H9 (cell line): Measurements from ENCODE around the gene MYLK3. TPM values are rescaled to one million over a fixed set of nuclear protein-coding genes. Genes with fewer than 3 reads are reported as not detected.

Source experiments
- DNase-seq: peaks from one replicate; pipeline ENCODE4 v3.0.0-alpha.2; 2017
- H2AFZ ChIP-seq: one replicate; pipeline ENCODE4 v1.6.1; 2013; ENCODE audit warnings: mild to moderate bottlenecking, low read length, control low read depth, moderate library complexity
- H2AK5ac ChIP-seq: 2 replicates; pipeline ENCODE4 v1.6.1; 2013; ENCODE audit warnings: low read length, control low read depth, mixed read lengths; ENCODE audit not compliant: insufficient read length
- H2BK120ac ChIP-seq: one replicate; pipeline ENCODE4 v1.6.1; 2013; ENCODE audit warnings: low read depth, mild to moderate bottlenecking, low read length, control low read depth, inconsistent platforms; ENCODE audit not compliant: poor library complexity, severe bottlenecking
- H2BK12ac ChIP-seq: 2 replicates; pipeline ENCODE4 v1.6.1; 2013; ENCODE audit warnings: low read length, control low read depth, mixed read lengths, low read depth; ENCODE audit not compliant: insufficient read length
- H2BK15ac ChIP-seq: 2 replicates; pipeline ENCODE4 v1.6.1; 2013; ENCODE audit warnings: low read depth, low read length, control low read depth
- H2BK20ac ChIP-seq: one replicate; pipeline ENCODE4 v1.6.1; 2013; ENCODE audit warnings: low read depth, mild to moderate bottlenecking, low read length, control low read depth, inconsistent platforms; ENCODE audit not compliant: poor library complexity, severe bottlenecking
- H2BK5ac ChIP-seq: 2 replicates; pipeline ENCODE4 v1.6.1; 2013; ENCODE audit warnings: low read length, control low read depth, mixed read lengths; ENCODE audit not compliant: insufficient read length
- H3K14ac ChIP-seq: 2 replicates; pipeline ENCODE4 v1.6.1; 2013; ENCODE audit warnings: low read length, control low read depth; ENCODE audit not compliant: insufficient read depth
- H3K18ac ChIP-seq: 2 replicates; pipeline ENCODE4 v1.6.1; 2013; ENCODE audit warnings: low read depth, mild to moderate bottlenecking, mixed read lengths, low read length, control low read depth; ENCODE audit not compliant: insufficient read length
- H3K23ac ChIP-seq: 2 replicates; pipeline ENCODE4 v1.6.1; 2013; ENCODE audit warnings: low read length, control low read depth, mixed read lengths, low read depth; ENCODE audit not compliant: insufficient read length
- H3K23me2 ChIP-seq: 2 replicates; pipeline ENCODE4 v1.6.1; 2013; ENCODE audit warnings: low read depth, mild to moderate bottlenecking, mixed read lengths, low read length, control low read depth; ENCODE audit not compliant: insufficient read length, poor library complexity, severe bottlenecking
- H3K27ac ChIP-seq: 2 replicates; pipeline ENCODE4 v1.5.1; 2013; ENCODE audit warnings: low read length, control low read depth, mixed read lengths, low read depth; ENCODE audit not compliant: insufficient read length
- H3K27me3 ChIP-seq: 2 replicates; pipeline ENCODE4 v1.6.1; 2013; ENCODE audit warnings: low read length, control low read depth, inconsistent platforms; ENCODE audit not compliant: insufficient read depth
- H3K4ac ChIP-seq: 2 replicates; pipeline ENCODE4 v1.6.1; 2013; ENCODE audit warnings: low read depth, mild to moderate bottlenecking, control low read depth, inconsistent platforms, low read length, moderate library complexity
- H3K4me1 ChIP-seq: 2 replicates; pipeline ENCODE4 v1.6.1; 2013; ENCODE audit warnings: low read length, control low read depth, inconsistent platforms; ENCODE audit not compliant: insufficient read depth
- H3K4me2 ChIP-seq: 2 replicates; pipeline ENCODE4 v1.6.1; 2013; ENCODE audit warnings: low read length, control low read depth, mixed read lengths; ENCODE audit not compliant: insufficient read length, insufficient read depth
- H3K56ac ChIP-seq: 2 replicates; pipeline ENCODE4 v1.6.1; 2013; ENCODE audit warnings: low read depth, mild to moderate bottlenecking, mixed read lengths, low read length, control low read depth; ENCODE audit not compliant: insufficient read length
- H3K79me1 ChIP-seq: 2 replicates; pipeline ENCODE4 v1.6.1; 2013; ENCODE audit warnings: low read depth, mild to moderate bottlenecking, moderate library complexity, low read length, control low read depth, inconsistent platforms; ENCODE audit not compliant: insufficient read depth, poor library complexity, severe bottlenecking
- H3K79me2 ChIP-seq: 2 replicates; pipeline ENCODE4 v1.6.1; 2013; ENCODE audit warnings: low read length, control low read depth, inconsistent platforms; ENCODE audit not compliant: insufficient read depth
- H3K9ac ChIP-seq: 2 replicates; pipeline ENCODE4 v1.6.1; 2013; ENCODE audit warnings: low read length, control low read depth, mixed read lengths; ENCODE audit not compliant: insufficient read length; ENCODE audit errors: extremely low read depth
- H3K9me3 ChIP-seq: one replicate; pipeline ENCODE4 v1.6.1; 2013; ENCODE audit warnings: low read depth, low read length, inconsistent platforms; ENCODE audit not compliant: control insufficient read depth
- H3T11ph ChIP-seq: one replicate; pipeline ENCODE4 v1.6.1; 2013; ENCODE audit warnings: mild to moderate bottlenecking, low read length, control low read depth, inconsistent platforms
- H4K20me1 ChIP-seq: one replicate; pipeline ENCODE4 v1.6.1; 2013; ENCODE audit not compliant: control insufficient read depth, insufficient read length, insufficient read depth
- H4K5ac ChIP-seq: 2 replicates; pipeline ENCODE4 v1.6.1; 2013; ENCODE audit warnings: low read depth, mild to moderate bottlenecking, mixed read lengths, low read length, control low read depth; ENCODE audit not compliant: insufficient read length
- H4K8ac ChIP-seq: replicated peaks from 2 replicates; pipeline ENCODE4 v1.6.1; 2013; ENCODE audit warnings: low read length, control low read depth, mixed read lengths, low read depth; ENCODE audit not compliant: insufficient read length
- H4K91ac ChIP-seq: 2 replicates; pipeline ENCODE4 v1.6.1; 2013; ENCODE audit warnings: low read depth, mild to moderate bottlenecking, moderate library complexity, mixed read lengths, low read length, control low read depth; ENCODE audit not compliant: insufficient read length
- H3K27ac Mint-ChIP-seq, 3 experiments: 2 replicates in 2 of 3; 3 replicates in 1 of 3; pipeline ENCODE4 v1.8.0; 2020 to 2021; ENCODE audit warnings: mixed read lengths in 3 of 3, mild to moderate bottlenecking in 1 of 3, moderate library complexity in 1 of 3
- H3K27me3 Mint-ChIP-seq: 2 replicates; pipeline ENCODE4 v1.8.0; 2021; ENCODE audit warnings: low read depth, mild to moderate bottlenecking, moderate library complexity, mixed read lengths
- H3K36me3 Mint-ChIP-seq, 3 experiments: 2 replicates in 2 of 3; 3 replicates in 1 of 3; pipeline ENCODE4 v1.8.0; 2020 to 2021; ENCODE audit warnings: low read depth in 3 of 3, mixed read lengths in 3 of 3; ENCODE audit not compliant: insufficient read depth in 1 of 3
- H3K4me1 Mint-ChIP-seq, 2 experiments: 2 replicates each; pipeline ENCODE4 v1.8.0; 2020; ENCODE audit warnings: mixed read lengths in 2 of 2
- H3K4me3 Mint-ChIP-seq, 2 experiments: 2 replicates in 1 of 2; 3 replicates in 1 of 2; pipeline ENCODE4 v1.8.0; 2020 to 2021; ENCODE audit warnings: mild to moderate bottlenecking in 2 of 2, mixed read lengths in 2 of 2, moderate library complexity in 1 of 2
- H3K9me3 Mint-ChIP-seq, 2 experiments: 2 replicates in 1 of 2; 3 replicates in 1 of 2; pipeline ENCODE4 v1.8.0; 2020; ENCODE audit warnings: mild to moderate bottlenecking in 2 of 2, mixed read lengths in 2 of 2, moderate library complexity in 1 of 2
- WGBS: extraction: QIAGEN DNeasy Blood & Tissue Kit; methylation state at CpG from one replicate; pipeline ENCODE4 v1.1.7; 2013; ENCODE audit warnings: missing lambda C conversion rate, low lambda C conversion rate, mixed read lengths; ENCODE audit not compliant: insufficient read length; ENCODE audit errors: extremely low coverage; 5-methylcytosine and 5-hydroxymethylcytosine counted together
- total RNA-seq: library from RNA; stranded (reverse); gene quantifications from 2 replicates; pipeline ENCODE4 v1.2.1, GENCODE V29; 2021
- TF ChIP-seq, protein P1 (sequence below): fragments of 200-600 bp; sonication (generic); conservative IDR thresholded peaks from 3 replicates; pipeline ENCODE4 v1.8.0; 2021; ENCODE audit warnings: antibody characterized with exemption, mild to moderate bottlenecking

The MYLK3 gene
- total RNA-seq, 1 experiment from 2014 or later = 0.90 TPM

DNA sequence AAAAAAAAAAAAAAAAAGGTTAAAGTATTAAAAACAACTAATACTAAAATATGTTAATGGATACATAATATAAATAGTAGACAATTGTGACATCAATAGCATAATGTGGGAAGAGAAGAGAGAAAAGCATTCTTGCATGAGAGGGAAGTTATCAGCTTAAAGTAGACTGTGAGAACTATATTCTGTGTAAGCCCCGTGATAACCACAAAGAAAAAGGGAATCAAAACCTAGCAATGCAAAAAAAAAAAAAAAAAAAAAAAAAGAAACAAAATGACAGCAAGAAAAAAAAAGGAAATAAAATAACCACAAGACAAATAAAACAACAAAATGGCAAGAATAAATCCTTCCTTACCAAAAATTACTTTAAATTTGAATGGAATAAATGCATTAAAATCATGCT is 39.8 kb upstream of the MYLK3 start:
- H3K79me2 ChIP-seq = no peaks in the 10 kb centered on the region
- H3K9me3 ChIP-seq = no peaks in the 10 kb centered on the region
- DNase-seq = no peak
- no peak overlapping the region for H2BK15ac ChIP-seq
- peaks cover 7 to 18% (median 9%) of the 10 kb centered on the region in 3 experiments; a peak in 6 of 7 replicates for H3K36me3 Mint-ChIP-seq
- no peak overlapping the region for H4K91ac ChIP-seq
- no peak overlapping the region for H2BK120ac ChIP-seq
- H3K9me3 Mint-ChIP-seq = peaks cover 11% of the 10 kb centered on the region in 2 experiments
- no peak overlapping the region for H4K8ac ChIP-seq
- no peak overlapping the region for H3K4me2 ChIP-seq
- H4K20me1 ChIP-seq = no peaks in the 10 kb centered on the region
- TF ChIP-seq, protein P1, sequence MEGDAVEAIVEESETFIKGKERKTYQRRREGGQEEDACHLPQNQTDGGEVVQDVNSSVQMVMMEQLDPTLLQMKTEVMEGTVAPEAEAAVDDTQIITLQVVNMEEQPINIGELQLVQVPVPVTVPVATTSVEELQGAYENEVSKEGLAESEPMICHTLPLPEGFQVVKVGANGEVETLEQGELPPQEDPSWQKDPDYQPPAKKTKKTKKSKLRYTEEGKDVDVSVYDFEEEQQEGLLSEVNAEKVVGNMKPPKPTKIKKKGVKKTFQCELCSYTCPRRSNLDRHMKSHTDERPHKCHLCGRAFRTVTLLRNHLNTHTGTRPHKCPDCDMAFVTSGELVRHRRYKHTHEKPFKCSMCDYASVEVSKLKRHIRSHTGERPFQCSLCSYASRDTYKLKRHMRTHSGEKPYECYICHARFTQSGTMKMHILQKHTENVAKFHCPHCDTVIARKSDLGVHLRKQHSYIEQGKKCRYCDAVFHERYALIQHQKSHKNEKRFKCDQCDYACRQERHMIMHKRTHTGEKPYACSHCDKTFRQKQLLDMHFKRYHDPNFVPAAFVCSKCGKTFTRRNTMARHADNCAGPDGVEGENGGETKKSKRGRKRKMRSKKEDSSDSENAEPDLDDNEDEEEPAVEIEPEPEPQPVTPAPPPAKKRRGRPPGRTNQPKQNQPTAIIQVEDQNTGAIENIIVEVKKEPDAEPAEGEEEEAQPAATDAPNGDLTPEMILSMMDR = no peak
- no peak overlapping the region for H3K18ac ChIP-seq
- H3K4me1 Mint-ChIP-seq = peaks cover 28 to 32% of the 10 kb centered on the region in 2 experiments
- no peak overlapping the region for H2BK5ac ChIP-seq
- no peak overlapping the region for H2AFZ ChIP-seq
- H3K23ac ChIP-seq = no peak overlapping the region
- no peak overlapping the region for H3K14ac ChIP-seq
- peaks cover 11% of the 10 kb centered on the region; the same call in 1 of the 2 replicates for H3K4me1 ChIP-seq
- no peak overlapping the region for H2BK12ac ChIP-seq
- H2AK5ac ChIP-seq = no peak overlapping the region
- no peak overlapping the region for H3K4ac ChIP-seq
- no peak overlapping the region for H3T11ph ChIP-seq
- H2BK20ac ChIP-seq = no peak overlapping the region
- H3K9ac ChIP-seq = no peak overlapping the region
- H3K23me2 ChIP-seq = peaks cover 4% of the 10 kb centered on the region
- H4K5ac ChIP-seq = no peak overlapping the region
- no peaks in the 10 kb centered on the region for H3K27me3 ChIP-seq
- no peaks in the 10 kb centered on the region for H3K79me1 ChIP-seq
- WGBS = no CpG with 5 or more reads among the region's 1 CpG
- H3K27ac Mint-ChIP-seq = no peak overlapping the region
- H3K56ac ChIP-seq = no peak overlapping the region
- H3K4me3 Mint-ChIP-seq = no peak overlapping the region
- H3K27me3 Mint-ChIP-seq = no peaks in the 10 kb centered on the region
- H3K27ac ChIP-seq = no peak overlapping the region
